ENCODE measurements around the gene PDE8A.

Gene PDE8A

DNA sequence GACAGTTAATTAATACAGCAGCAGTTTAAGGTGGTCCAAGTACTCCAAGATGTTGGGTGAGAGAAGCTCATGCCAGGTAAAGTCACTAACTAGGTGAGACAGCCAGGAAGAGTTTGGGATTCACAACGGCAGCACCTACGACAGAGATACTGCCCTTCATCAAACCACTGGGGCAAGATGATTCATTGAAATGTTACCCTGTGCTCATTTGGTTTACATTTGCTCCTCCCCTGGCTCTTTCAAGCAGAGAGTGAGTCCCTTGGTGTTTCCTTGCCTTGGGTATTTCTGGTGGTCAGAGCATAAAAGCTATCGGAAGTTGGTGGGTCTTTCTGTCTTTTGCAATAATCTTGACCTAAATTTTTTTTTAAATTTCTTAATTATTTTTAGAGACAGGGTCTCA lies 19.9 kb upstream of the PDE8A start:
- DNase-seq (ENCODE audit: low spot score) = no peak
- TF ChIP-seq, protein P1, sequence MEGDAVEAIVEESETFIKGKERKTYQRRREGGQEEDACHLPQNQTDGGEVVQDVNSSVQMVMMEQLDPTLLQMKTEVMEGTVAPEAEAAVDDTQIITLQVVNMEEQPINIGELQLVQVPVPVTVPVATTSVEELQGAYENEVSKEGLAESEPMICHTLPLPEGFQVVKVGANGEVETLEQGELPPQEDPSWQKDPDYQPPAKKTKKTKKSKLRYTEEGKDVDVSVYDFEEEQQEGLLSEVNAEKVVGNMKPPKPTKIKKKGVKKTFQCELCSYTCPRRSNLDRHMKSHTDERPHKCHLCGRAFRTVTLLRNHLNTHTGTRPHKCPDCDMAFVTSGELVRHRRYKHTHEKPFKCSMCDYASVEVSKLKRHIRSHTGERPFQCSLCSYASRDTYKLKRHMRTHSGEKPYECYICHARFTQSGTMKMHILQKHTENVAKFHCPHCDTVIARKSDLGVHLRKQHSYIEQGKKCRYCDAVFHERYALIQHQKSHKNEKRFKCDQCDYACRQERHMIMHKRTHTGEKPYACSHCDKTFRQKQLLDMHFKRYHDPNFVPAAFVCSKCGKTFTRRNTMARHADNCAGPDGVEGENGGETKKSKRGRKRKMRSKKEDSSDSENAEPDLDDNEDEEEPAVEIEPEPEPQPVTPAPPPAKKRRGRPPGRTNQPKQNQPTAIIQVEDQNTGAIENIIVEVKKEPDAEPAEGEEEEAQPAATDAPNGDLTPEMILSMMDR (IDR thresholded peaks at IDR 0.05; ENCODE audit: extremely low read depth, missing control alignments) = no peak

DNA sequence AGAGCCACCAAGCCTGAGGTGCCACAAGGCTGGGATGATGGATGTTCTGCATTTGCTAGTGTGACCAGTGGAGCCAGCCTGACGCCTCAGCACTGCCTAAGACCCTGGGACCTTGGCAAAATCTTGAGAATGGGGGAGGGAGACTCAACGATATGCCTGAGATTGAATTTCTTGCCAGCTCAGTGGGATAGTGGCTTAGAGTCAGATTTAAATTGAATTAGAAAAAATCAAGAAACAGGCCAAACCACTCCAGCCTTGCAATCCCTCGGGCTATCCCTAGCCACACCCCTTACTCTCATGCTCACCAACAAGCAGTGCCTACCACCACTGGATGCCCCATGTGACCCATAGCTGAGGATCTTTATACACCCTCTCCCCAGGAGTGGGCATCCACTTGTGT lies 18.7 kb upstream of the PDE8A start:
- no peak for DNase-seq (ENCODE audit: low spot score)
- TF ChIP-seq, protein P1 (IDR thresholded peaks at IDR 0.05; ENCODE audit: extremely low read depth, missing control alignments) = no peak

GRCh38 chr15:84967380-84967779 lies 14.3 kb upstream of the PDE8A start:
- DNase-seq (ENCODE audit: low spot score) = no peak

GRCh38 chr15:84968301-84968700 lies 13.4 kb upstream of the PDE8A start:
- no peak for DNase-seq (ENCODE audit: low spot score)
- TF ChIP-seq, protein P1 (IDR thresholded peaks at IDR 0.05; ENCODE audit: extremely low read depth, missing control alignments) = no peak

More at GRCh38 chr15:84967380-84967779, 14.3 kb upstream of the PDE8A start:
- TF ChIP-seq, protein P1 (IDR thresholded peaks at IDR 0.05; ENCODE audit: extremely low read depth, missing control alignments) = no peak

DNA sequence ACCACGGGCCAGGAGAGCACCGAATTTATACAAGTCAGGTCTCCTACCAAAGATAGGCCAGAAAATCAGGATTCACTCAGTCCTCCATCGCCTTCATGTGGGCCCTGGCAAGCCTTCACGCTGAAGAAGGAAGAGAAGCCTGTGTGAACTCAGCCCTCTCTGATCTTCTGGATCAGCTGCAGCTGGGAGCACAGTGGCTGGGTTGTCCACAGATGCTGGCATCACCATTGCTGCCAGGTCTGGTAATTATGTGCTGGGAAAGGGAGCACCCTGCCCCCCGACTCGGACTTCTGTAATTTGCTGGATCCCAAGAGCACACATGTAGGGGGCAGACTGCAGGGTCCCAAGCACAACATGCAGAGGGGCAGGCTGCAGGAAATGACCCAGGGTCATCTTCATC lies 12.4 kb upstream of the PDE8A start:
- DNase-seq (ENCODE audit: low spot score) = no peak
- TF ChIP-seq, protein P1 (IDR thresholded peaks at IDR 0.05; ENCODE audit: extremely low read depth, missing control alignments) = no peak

DNA sequence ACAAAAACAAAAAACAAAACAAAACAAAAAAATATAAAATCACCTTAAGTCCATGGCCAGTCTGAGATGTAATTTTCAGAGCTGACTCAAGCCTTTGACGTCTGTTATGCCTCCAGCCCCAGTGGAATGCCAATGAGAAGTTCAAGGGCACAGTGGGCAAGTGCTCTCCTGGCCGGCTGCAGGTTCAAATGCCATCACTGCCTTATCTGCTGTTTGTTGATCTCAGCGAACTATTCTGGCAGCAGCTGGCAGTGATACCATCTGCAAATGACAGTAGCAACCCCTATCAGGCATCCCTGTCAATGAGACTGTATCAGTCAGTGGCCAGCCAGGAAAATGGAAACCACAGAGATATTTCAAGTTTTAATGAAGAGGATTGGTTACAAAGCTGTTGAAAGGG lies 10.8 kb upstream of the PDE8A start:
- TF ChIP-seq, protein P1 (IDR thresholded peaks at IDR 0.05; ENCODE audit: extremely low read depth, missing control alignments) = no peak

GRCh38 chr15:84973492-84974460 lies 7.9 kb upstream of the PDE8A start:
- no peak for DNase-seq (ENCODE audit: low spot score)
- TF ChIP-seq, protein P1 (IDR thresholded peaks at IDR 0.05; ENCODE audit: extremely low read depth, missing control alignments) = no peak

More for the DNA sequence above, 10.8 kb upstream of the PDE8A start:
- no peak for DNase-seq (ENCODE audit: low spot score)

Data from GM20000 (cell line).